HL-60 (cell line): ENCODE measurements around the gene CACNA1S.

Experiments
- DNase-seq, 2 experiments: peaks; one replicate each; pipeline ENCODE4 v3.0.0-alpha.2; 2010 to 2020; ENCODE audit warnings: low read depth in 1 of 2, low spot score in 1 of 2
- H3K27ac ChIP-seq: fragments of 250-450 bp; sonication (Bioruptor Pico); replicated peaks from 2 replicates; pipeline ENCODE4 v1.5.1; 2020; ENCODE audit warnings: mild to moderate bottlenecking, moderate library complexity
- H3K27me3 ChIP-seq: fragments of 250-450 bp; sonication (Bioruptor Pico); 2 replicates; pipeline ENCODE4 v1.5.1; 2021; ENCODE audit warnings: mild to moderate bottlenecking, moderate library complexity; ENCODE audit not compliant: insufficient read depth, poor library complexity, severe bottlenecking
- H3K4me3 ChIP-seq: replicated peaks from 2 replicates; pipeline ENCODE4 v1.5.1; 2011; ENCODE audit warnings: mild to moderate bottlenecking, control low read depth, low read length; ENCODE audit not compliant: insufficient read depth
- GABPA ChIP-seq: IDR thresholded peaks from 2 replicates; pipeline ENCODE4 v1.6.1; 2012; ENCODE audit warnings: low read depth
- POLR2AphosphoS5 ChIP-seq: IDR thresholded peaks from 2 replicates; pipeline ENCODE4 v1.6.1; 2012; ENCODE audit warnings: low read depth
- SPI1 ChIP-seq: IDR thresholded peaks from 2 replicates; pipeline ENCODE4 v1.6.1; 2012; ENCODE audit warnings: low read depth, mild to moderate bottlenecking, borderline replicate concordance
- TF ChIP-seq, protein P1 (sequence below): IDR thresholded peaks from one replicate; pipeline ENCODE4 v1.5.1; 2011; ENCODE audit warnings: low read length, control low read depth, inconsistent platforms; ENCODE audit not compliant: insufficient read depth
- TF ChIP-seq, protein P2 (sequence below): IDR thresholded peaks from 2 replicates; pipeline ENCODE4 v1.6.1; 2012; ENCODE audit warnings: low read depth; ENCODE audit not compliant: insufficient replicate concordance

Gene CACNA1S

DNA sequence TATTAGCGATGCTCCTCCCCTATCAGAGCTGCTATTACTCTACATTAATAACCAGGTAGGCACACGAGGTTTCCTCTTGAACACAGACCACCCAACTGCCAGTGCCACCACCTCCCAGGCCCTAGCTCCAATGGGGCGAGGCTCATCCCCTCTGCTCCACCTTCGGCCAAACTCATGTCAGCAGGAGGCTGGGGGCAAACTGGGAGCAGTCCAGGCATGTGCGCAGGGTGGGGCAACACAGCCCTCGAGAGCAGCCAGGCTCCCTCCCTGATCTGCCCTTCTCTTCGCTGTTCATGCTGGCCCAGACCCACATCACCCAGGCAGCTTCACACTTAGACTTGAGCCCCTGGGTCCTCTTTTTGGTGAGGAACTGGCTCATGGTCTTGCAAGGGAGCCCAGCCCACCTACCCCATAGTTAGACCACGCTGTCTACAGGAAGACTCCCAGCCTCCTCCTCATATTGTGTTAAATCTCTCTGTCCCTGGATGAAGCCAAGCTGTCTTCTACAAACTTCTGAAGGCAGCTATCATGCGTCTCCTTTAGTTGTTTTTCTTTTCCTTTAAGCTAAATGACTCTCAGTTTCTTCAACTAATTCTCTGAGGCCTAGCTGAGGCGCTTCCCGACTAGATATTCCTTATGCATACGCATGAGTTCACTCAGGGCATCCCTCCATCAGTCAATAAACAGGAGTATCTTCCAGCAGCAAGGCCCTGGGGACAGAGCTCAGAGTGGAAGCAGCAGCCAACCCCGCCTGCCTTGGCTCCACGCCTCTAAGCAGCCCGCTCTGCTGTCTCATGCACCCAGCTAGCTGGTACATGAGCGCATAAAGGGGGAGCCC lies 30.0 kb upstream of the CACNA1S start:
- no peak for DNase-seq
- Histone ChIP-seq H3K4me3 (no peak overlapping the region), H3K27ac (no peak overlapping the region), H3K27me3 (no peaks in the 10 kb centered on the region)
- TF ChIP-seq GABPA (no peak), SPI1 (no peak), POLR2AphosphoS5 (no peak)
- TF ChIP-seq, protein P1, sequence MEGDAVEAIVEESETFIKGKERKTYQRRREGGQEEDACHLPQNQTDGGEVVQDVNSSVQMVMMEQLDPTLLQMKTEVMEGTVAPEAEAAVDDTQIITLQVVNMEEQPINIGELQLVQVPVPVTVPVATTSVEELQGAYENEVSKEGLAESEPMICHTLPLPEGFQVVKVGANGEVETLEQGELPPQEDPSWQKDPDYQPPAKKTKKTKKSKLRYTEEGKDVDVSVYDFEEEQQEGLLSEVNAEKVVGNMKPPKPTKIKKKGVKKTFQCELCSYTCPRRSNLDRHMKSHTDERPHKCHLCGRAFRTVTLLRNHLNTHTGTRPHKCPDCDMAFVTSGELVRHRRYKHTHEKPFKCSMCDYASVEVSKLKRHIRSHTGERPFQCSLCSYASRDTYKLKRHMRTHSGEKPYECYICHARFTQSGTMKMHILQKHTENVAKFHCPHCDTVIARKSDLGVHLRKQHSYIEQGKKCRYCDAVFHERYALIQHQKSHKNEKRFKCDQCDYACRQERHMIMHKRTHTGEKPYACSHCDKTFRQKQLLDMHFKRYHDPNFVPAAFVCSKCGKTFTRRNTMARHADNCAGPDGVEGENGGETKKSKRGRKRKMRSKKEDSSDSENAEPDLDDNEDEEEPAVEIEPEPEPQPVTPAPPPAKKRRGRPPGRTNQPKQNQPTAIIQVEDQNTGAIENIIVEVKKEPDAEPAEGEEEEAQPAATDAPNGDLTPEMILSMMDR: no peak
- TF ChIP-seq, protein P2, sequence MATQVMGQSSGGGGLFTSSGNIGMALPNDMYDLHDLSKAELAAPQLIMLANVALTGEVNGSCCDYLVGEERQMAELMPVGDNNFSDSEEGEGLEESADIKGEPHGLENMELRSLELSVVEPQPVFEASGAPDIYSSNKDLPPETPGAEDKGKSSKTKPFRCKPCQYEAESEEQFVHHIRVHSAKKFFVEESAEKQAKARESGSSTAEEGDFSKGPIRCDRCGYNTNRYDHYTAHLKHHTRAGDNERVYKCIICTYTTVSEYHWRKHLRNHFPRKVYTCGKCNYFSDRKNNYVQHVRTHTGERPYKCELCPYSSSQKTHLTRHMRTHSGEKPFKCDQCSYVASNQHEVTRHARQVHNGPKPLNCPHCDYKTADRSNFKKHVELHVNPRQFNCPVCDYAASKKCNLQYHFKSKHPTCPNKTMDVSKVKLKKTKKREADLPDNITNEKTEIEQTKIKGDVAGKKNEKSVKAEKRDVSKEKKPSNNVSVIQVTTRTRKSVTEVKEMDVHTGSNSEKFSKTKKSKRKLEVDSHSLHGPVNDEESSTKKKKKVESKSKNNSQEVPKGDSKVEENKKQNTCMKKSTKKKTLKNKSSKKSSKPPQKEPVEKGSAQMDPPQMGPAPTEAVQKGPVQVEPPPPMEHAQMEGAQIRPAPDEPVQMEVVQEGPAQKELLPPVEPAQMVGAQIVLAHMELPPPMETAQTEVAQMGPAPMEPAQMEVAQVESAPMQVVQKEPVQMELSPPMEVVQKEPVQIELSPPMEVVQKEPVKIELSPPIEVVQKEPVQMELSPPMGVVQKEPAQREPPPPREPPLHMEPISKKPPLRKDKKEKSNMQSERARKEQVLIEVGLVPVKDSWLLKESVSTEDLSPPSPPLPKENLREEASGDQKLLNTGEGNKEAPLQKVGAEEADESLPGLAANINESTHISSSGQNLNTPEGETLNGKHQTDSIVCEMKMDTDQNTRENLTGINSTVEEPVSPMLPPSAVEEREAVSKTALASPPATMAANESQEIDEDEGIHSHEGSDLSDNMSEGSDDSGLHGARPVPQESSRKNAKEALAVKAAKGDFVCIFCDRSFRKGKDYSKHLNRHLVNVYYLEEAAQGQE: no peak

DNA sequence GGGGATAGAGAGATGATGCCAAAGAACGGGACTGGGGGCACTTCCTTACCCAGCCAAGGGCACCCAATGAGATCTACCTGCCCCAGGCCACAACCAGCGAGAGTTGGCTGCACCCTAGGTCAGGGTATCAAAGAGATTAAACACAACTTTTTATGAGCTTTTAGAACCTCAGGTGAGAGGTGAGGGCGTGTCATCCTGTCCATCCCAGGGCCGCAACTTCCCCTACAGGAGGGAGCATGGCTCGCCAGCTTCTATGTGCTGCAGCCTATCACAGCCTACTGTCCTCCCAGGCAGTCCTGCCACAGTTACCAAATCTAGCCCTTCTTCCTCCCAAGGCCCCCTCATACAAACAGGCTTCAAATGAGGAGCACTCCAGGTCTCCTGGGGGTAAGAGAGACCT lies 29.2 kb upstream of the CACNA1S start:
- DNase-seq: no peak
- TF ChIP-seq POLR2AphosphoS5 (no peak), SPI1 (no peak), GABPA (no peak)
- TF ChIP-seq, protein P1: no peak
- TF ChIP-seq, protein P2: no peak
- H3K27ac ChIP-seq: no peak overlapping the region
- no peak overlapping the region for H3K4me3 ChIP-seq
- H3K27me3 ChIP-seq: no peaks in the 10 kb centered on the region

DNA sequence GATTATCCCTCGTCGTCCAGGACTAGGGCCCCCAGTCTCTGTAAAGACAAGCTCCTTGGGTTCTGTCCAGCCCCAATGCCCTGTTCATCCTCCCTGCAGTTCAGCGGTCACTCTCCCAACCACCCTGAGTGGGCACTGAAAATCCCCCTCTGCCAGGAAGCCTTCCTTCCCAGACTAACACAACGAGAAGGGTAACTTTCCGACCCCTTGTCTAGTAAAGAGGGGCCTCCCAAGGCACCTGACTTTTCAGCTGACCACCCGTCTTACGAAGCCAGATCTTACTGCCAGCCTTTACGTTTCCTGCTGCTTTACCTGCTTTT lies 28.7 kb upstream of the CACNA1S start:
- DNase-seq: no peak
- H3K27ac ChIP-seq: no peak overlapping the region
- no peak overlapping the region for H3K4me3 ChIP-seq
- TF ChIP-seq, protein P1: no peak
- no peak for TF ChIP-seq GABPA
- TF ChIP-seq, protein P2: no peak
- no peak for TF ChIP-seq POLR2AphosphoS5
- no peak for TF ChIP-seq SPI1
- H3K27me3 ChIP-seq: no peaks in the 10 kb centered on the region
